PC-9 (cell line): ENCODE results near the gene COL4A5.

Experiments used
- EZH2 ChIP-seq: fragments of 200-600 bp; sonication (generic); IDR thresholded peaks from 2 replicates; pipeline ENCODE4 v1.8.0; 2017; ENCODE audit warnings: antibody characterized with exemption, low read depth
- TF ChIP-seq, protein P1 (sequence below): fragments of 200-600 bp; sonication (generic); conservative IDR thresholded peaks from 2 replicates; pipeline ENCODE4 v1.6.1; 2017; ENCODE audit warnings: mixed run types, antibody characterized with exemption, mild to moderate bottlenecking, moderate library complexity

DNA sequence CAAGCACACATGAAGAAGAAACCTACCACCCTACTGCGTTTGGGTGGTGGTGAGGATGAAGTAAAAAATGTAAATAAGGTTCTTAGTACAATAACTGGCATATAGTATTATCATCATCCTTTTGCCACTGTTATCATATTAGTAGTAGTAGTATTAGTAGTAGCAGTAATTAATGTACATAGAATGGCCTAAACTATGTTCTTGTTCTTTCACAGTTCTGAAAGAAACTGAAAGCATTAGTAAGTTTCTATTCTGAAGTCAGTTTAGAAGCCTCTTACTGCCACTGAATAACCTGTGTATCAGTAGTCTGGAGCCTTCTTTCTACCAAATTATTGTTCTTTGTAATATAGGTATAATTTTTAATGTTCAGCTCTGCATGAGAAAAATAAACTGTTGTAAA lies 22.4 kb upstream of the COL4A5 start:
- TF ChIP-seq, protein P1, sequence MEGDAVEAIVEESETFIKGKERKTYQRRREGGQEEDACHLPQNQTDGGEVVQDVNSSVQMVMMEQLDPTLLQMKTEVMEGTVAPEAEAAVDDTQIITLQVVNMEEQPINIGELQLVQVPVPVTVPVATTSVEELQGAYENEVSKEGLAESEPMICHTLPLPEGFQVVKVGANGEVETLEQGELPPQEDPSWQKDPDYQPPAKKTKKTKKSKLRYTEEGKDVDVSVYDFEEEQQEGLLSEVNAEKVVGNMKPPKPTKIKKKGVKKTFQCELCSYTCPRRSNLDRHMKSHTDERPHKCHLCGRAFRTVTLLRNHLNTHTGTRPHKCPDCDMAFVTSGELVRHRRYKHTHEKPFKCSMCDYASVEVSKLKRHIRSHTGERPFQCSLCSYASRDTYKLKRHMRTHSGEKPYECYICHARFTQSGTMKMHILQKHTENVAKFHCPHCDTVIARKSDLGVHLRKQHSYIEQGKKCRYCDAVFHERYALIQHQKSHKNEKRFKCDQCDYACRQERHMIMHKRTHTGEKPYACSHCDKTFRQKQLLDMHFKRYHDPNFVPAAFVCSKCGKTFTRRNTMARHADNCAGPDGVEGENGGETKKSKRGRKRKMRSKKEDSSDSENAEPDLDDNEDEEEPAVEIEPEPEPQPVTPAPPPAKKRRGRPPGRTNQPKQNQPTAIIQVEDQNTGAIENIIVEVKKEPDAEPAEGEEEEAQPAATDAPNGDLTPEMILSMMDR: no peak
- TF ChIP-seq EZH2: no peak
